HUES6 (cell line): Measurements from ENCODE around the gene SECTM1.
"Not testable (repeated sequence)": the region's sequence is repeated elsewhere in the genome, so short reads cannot be mapped to it uniquely, and the experiment has no call there.

Experiments used
- H3K27ac ChIP-seq: 2 replicates; pipeline ENCODE4 v1.7.0; 2013; ENCODE audit warnings: low read depth, mild to moderate bottlenecking, low read length, inconsistent platforms
- H3K27me3 ChIP-seq: 2 replicates; pipeline ENCODE4 v1.6.1; 2013; ENCODE audit warnings: low read length; ENCODE audit not compliant: control insufficient read depth, insufficient read depth
- H3K36me3 ChIP-seq: 2 replicates; pipeline ENCODE4 v1.6.1; 2013; ENCODE audit warnings: low read length; ENCODE audit not compliant: control insufficient read depth, insufficient read depth
- H3K4me1 ChIP-seq: 2 replicates; pipeline ENCODE4 v1.6.1; 2013; ENCODE audit warnings: low read length; ENCODE audit not compliant: control insufficient read depth, insufficient read depth
- H3K4me3 ChIP-seq: 2 replicates; pipeline ENCODE4 v1.5.1; 2013; ENCODE audit warnings: low read depth, low read length
- H3K9ac ChIP-seq: one replicate; pipeline ENCODE4 v1.6.1; 2013; ENCODE audit warnings: mild to moderate bottlenecking, low read length
- H3K9me3 ChIP-seq: 2 replicates; pipeline ENCODE4 v1.6.1; 2013; ENCODE audit warnings: low read depth, low read length; ENCODE audit not compliant: control insufficient read depth, insufficient read depth

Gene SECTM1

DNA sequence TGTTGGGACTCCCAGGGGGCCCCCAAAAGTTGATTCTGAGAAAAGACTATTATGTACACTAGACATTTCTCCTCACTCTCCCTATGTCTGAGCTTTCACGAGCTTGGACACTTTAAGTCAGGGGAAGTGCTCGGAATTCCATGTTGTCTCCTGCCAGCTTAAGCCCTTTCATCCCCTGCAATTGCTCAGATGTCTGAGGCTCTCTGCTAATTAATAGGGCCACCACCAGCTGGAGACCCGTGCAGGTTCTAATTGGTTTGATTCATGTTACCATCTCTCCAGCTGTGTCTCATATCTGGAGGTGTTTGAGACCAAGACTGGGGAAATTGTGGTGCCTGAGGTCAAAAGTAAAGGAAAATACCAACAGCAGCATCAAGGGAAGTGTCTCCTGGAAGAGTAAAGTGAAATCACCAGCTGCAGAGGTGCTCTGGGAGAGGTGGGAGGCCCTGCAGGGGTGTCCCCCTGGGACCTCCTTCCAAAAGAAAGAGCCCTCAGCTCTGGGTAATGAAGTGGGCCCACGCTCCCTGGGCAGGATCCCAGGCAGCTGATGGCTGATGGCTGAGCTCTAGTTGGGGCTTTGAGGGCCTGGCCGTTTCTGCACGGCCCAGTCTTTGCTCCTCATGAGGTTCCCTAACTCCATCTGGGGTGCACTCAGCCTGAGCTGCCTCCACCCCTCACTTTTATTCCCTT is 32.2 kb upstream of the SECTM1 start:
- no peak overlapping the region for H3K27ac ChIP-seq
- no peaks in the 10 kb centered on the region for H3K9me3 ChIP-seq
- H3K27me3 ChIP-seq, result peaks cover 16% of the 10 kb centered on the region
- peaks cover 2% of the 10 kb centered on the region; the same call in 1 of the 2 replicates for H3K4me1 ChIP-seq
- H3K4me3 ChIP-seq, result no peak overlapping the region
- H3K9ac ChIP-seq, result no peak overlapping the region
- H3K36me3 ChIP-seq, result no peaks in the 10 kb centered on the region

DNA sequence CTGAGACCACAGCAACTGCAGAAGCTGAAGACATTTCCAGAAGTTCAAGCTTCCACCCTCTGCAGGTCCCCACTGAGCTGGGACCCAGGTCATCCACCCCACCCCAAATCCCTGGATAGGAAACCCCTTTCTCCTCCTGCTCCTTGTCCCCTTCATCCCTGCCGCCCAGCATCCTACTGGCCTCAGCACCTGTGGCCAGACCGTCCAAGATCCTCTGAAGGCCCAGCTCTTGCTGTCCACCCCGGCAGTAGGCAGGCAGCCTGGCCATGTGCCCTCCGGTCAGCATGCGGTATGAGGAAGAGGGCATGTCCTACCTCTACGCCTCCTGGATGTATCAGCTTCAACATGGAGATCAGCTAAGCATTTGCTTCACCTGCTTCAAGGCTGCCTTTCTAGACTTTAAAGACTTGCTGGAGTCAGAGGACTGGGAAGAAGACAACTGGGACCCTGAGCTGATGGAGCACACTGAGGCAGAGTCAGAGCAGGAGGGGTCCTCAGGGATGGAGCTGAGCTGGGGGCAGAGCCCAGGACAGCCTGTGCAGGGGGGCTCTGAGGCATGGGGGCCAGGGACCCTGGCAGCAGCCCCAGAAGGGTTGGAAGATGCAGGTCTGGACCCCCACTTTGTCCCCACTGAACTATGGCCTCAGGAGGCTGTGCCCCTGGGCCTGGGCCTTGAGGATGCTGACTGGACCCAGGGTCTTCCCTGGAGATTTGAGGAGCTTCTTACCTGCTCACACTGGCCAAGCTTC is 28.5 kb upstream of the SECTM1 start:
- peaks cover 9% of the 10 kb centered on the region for H3K27me3 ChIP-seq
- peaks cover 2% of the 10 kb centered on the region; the same call in 1 of the 2 replicates for H3K4me1 ChIP-seq
- no peak overlapping the region for H3K27ac ChIP-seq
- no peaks in the 10 kb centered on the region for H3K36me3 ChIP-seq
- no peak overlapping the region for H3K4me3 ChIP-seq
- H3K9me3 ChIP-seq, result no peaks in the 10 kb centered on the region
- H3K9ac ChIP-seq, result no peak overlapping the region

DNA sequence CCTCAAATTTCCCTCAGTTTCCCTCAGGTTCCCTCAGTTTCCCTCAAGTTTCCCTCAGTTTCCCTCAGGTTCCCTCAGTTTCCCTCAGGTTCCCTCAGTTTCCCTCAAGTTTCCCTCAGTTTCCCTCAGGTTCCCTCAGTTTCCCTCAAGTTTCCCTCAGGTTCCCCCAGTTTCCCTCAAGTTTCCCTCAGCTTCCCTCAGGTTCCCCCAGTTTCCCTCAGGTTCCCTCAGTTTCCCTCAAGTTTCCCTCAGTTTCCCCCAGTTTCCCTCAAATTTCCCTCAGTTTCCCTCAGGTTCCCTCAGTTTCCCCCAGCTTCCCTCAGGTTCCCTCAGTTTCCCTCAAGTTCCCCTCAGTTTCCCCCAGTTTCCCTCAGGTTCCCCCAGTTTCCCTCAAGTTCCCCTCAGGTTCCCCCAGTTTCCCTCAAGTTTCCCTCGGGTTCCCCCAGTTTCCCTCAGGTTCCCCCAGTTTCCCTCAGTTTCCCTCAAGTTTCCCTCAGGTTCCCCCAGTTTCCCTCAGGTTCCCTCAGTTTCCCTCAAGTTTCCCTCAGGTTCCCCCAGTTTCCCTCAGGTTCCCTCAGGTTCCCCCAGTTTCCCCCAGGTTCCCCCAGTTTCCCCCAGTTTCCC is 26.0 kb upstream of the SECTM1 start:
- H3K27me3 ChIP-seq, H3K9ac ChIP-seq, H3K4me3 ChIP-seq, H3K36me3 ChIP-seq, H3K9me3 ChIP-seq, H3K4me1 ChIP-seq, H3K27ac ChIP-seq: not testable (repeated sequence)

GRCh38 chr17:82358465-82359350 is 25.1 kb upstream of the SECTM1 start, which contains the start of gene TEX19:
Gene TEX19 (plus strand): TSS chr17:82359247. CDS start chr17:82362151, 2,904 bp downstream.
- no peaks in the 10 kb centered on the region for H3K9me3 ChIP-seq
- peaks cover 9% of the 10 kb centered on the region for H3K27me3 ChIP-seq
- H3K36me3 ChIP-seq, result no peaks in the 10 kb centered on the region
- no peak within 1 kb of the TSS for H3K4me3 ChIP-seq
- peaks cover 2% of the 10 kb centered on the region; the same call in 1 of the 2 replicates for H3K4me1 ChIP-seq
- peak within 1 kb of the TSS; percentile 57; the same call in 1 of the 2 replicates for H3K27ac ChIP-seq
- H3K9ac ChIP-seq, result no peak within 1 kb of the TSS

GRCh38 chr17:82357394-82357793 is 23.8 kb upstream of the SECTM1 start:
- no peak overlapping the region for H3K9ac ChIP-seq
- no peaks in the 10 kb centered on the region for H3K4me1 ChIP-seq
- H3K36me3 ChIP-seq, result no peaks in the 10 kb centered on the region
- peaks cover 9% of the 10 kb centered on the region for H3K27me3 ChIP-seq
- no peak overlapping the region for H3K4me3 ChIP-seq
- H3K27ac ChIP-seq, result no peak overlapping the region
- H3K9me3 ChIP-seq, result no peaks in the 10 kb centered on the region

- H3K27ac ChIP-seq, result no peak overlapping the region
- H3K9ac ChIP-seq, result no peak overlapping the region
- no peaks in the 10 kb centered on the region for H3K4me1 ChIP-seq
- H3K9me3 ChIP-seq, result no peaks in the 10 kb centered on the region
- H3K36me3 ChIP-seq, result no peaks in the 10 kb centered on the region
- H3K4me3 ChIP-seq, result no peak overlapping the region
- peaks cover 9% of the 10 kb centered on the region for H3K27me3 ChIP-seq
Measured at GRCh38 chr17:82356845-82357355, 23.3 kb upstream of the SECTM1 start.

DNA sequence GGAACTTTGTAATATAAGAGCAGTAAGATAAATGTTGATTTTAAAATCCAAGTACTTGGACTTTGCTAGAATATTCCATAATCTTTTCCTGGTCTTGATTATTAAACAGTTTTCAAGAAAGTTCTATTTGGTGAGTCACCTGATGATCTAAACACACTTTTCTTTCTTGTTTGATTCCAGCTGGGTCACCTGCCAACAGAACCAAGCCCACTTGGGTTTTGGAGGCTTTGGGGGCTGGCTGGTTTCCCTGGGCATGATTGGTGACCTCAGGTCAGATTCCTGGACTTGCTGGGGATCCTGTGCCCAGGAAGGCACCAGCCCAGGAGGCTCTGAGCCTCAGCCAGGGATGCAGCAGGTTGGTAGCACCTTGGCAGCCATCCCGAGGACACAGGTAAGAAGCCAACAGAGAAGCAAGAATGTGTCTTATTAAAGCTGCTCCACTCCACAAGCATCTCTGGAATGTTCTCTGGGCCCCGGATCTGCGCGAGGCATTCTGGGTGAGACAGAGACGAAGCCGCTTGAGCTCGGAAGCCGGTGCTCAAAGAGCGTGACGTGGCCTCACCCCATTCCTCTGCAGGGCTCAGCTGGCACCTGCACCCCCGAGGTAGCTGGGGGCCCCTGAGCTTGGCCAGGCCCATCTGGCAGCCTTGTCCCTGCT is 22.3 kb upstream of the SECTM1 start:
- Histone ChIP-seq H3K4me1 (no peaks in the 10 kb centered on the region), H3K9ac (no peak overlapping the region), H3K4me3 (no peak overlapping the region)

GRCh38 chr17:82354804-82355308 is 21.3 kb upstream of the SECTM1 start:
- no peaks in the 10 kb centered on the region for H3K36me3 ChIP-seq
- H3K4me3 ChIP-seq, result no peak overlapping the region
- no peaks in the 10 kb centered on the region for H3K9me3 ChIP-seq
- no peak overlapping the region for H3K27ac ChIP-seq
- H3K4me1 ChIP-seq, result no peaks in the 10 kb centered on the region
- no peak overlapping the region for H3K9ac ChIP-seq
- H3K27me3 ChIP-seq, result peaks cover 5% of the 10 kb centered on the region; the same call in 1 of the 2 replicates

More for the DNA sequence above, 22.3 kb upstream of the SECTM1 start:
- H3K27ac ChIP-seq, result no peak overlapping the region
- no peaks in the 10 kb centered on the region for H3K36me3 ChIP-seq
- peaks cover 9% of the 10 kb centered on the region for H3K27me3 ChIP-seq
- no peaks in the 10 kb centered on the region for H3K9me3 ChIP-seq

DNA sequence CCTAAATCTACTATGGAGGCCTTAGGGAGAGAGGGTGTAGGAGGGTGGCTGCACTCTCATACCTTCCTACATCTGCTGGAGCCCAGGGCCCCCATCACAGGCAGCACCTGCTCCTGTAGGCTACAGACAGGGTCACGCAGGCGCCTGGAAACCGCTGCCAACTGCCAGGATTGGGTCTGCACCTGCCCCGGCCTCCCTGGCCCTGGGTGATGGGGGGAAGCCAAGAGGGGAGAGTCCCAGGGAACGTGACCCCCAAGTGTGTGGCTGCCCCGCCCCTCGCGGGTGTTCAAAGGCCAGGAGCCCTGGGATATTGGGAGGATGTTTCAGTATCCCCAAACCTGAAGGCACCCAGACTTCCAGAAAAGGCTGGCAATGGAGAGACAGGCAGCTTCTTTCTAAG is 19.9 kb upstream of the SECTM1 start:
- Histone ChIP-seq H3K9ac (no peak overlapping the region), H3K4me3 (no peak overlapping the region), H3K4me1 (peaks cover 7% of the 10 kb centered on the region)

More for the DNA sequence above, 19.9 kb upstream of the SECTM1 start:
- Histone ChIP-seq H3K36me3 (no peaks in the 10 kb centered on the region), H3K27ac (no peak overlapping the region), H3K27me3 (no peaks in the 10 kb centered on the region), H3K9me3 (no peaks in the 10 kb centered on the region)
